Measurements from ENCODE around the gene LILRB1. TPM values are rescaled to one million over a fixed set of nuclear protein-coding genes. Genes with fewer than 3 reads are reported as not detected.

The LILRB1 gene
- total and polyA plus RNA-seq, 4 donors, result 1.3 to 10.6 (median 4.9) TPM

GRCh38 chr19:54616821-54617560 is 13.3 kb upstream of the LILRB1 start:
- Histone ChIP-seq H3K9ac (ENCODE audit: low read depth in 1 of 2, low read length in 2 of 2) (no peak overlapping the region), H3K27me3 (ENCODE audit: control insufficient read depth in 4 of 4, insufficient read depth in 4 of 4, low read length in 3 of 4) (no peaks in the 10 kb centered on the region), H3K4me1 (ENCODE audit: control insufficient read depth in 4 of 4, insufficient read depth in 4 of 4, low read length in 3 of 4) (no peaks in the 10 kb centered on the region), H3K9me3 (ENCODE audit: control insufficient read depth in 4 of 4, low read length in 3 of 4) (no peaks in the 10 kb centered on the region), H3K36me3 (ENCODE audit: control insufficient read depth in 4 of 4, insufficient read depth in 3 of 4, low read depth in 1 of 4, low read length in 3 of 4) (no peaks in the 10 kb centered on the region), H3K27ac (ENCODE audit: low read depth in 1 of 2, low read length in 2 of 2) (no peak overlapping the region), H3K4me3 (ENCODE audit: low read depth in 1 of 3, low read length in 3 of 3) (no peak overlapping the region)
- TF ChIP-seq RAD21 (IDR thresholded peaks at IDR 0.05), result no peak
- no peak for TF ChIP-seq HNF4A (conservative IDR thresholded peaks at IDR 0.05)
- TF ChIP-seq GABPA (IDR thresholded peaks at IDR 0.05 in 1 of 2, conservative IDR thresholded peaks at IDR 0.05 in 1 of 2), result no peak
- TF ChIP-seq, protein P1, sequence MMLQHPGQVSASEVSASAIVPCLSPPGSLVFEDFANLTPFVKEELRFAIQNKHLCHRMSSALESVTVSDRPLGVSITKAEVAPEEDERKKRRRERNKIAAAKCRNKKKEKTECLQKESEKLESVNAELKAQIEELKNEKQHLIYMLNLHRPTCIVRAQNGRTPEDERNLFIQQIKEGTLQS (IDR thresholded peaks at IDR 0.05), result no peak
- DNase-seq (ENCODE audit: low spot score), result no peak
- 51% methylated on average over 5 of the region's 5 CpGs for WGBS

- DNase-seq (ENCODE audit: low spot score), result no peak
- TF ChIP-seq, protein P2, sequence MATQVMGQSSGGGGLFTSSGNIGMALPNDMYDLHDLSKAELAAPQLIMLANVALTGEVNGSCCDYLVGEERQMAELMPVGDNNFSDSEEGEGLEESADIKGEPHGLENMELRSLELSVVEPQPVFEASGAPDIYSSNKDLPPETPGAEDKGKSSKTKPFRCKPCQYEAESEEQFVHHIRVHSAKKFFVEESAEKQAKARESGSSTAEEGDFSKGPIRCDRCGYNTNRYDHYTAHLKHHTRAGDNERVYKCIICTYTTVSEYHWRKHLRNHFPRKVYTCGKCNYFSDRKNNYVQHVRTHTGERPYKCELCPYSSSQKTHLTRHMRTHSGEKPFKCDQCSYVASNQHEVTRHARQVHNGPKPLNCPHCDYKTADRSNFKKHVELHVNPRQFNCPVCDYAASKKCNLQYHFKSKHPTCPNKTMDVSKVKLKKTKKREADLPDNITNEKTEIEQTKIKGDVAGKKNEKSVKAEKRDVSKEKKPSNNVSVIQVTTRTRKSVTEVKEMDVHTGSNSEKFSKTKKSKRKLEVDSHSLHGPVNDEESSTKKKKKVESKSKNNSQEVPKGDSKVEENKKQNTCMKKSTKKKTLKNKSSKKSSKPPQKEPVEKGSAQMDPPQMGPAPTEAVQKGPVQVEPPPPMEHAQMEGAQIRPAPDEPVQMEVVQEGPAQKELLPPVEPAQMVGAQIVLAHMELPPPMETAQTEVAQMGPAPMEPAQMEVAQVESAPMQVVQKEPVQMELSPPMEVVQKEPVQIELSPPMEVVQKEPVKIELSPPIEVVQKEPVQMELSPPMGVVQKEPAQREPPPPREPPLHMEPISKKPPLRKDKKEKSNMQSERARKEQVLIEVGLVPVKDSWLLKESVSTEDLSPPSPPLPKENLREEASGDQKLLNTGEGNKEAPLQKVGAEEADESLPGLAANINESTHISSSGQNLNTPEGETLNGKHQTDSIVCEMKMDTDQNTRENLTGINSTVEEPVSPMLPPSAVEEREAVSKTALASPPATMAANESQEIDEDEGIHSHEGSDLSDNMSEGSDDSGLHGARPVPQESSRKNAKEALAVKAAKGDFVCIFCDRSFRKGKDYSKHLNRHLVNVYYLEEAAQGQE (IDR thresholded peaks at IDR 0.05), result no peak
- TF ChIP-seq TAF1 (conservative IDR thresholded peaks at IDR 0.05) (no peak), SP1 (IDR thresholded peaks at IDR 0.05) (no peak), YY1 (IDR thresholded peaks at IDR 0.05) (no peak), EGR1 (IDR thresholded peaks at IDR 0.05; ENCODE audit: low read depth in 2 of 2) (no peak), JUND (IDR thresholded peaks at IDR 0.05) (no peak), HNF4G (IDR thresholded peaks at IDR 0.05) (no peak), GABPA (IDR thresholded peaks at IDR 0.05 in 1 of 2, conservative IDR thresholded peaks at IDR 0.05 in 1 of 2) (no peak), NR2F2 (IDR thresholded peaks at IDR 0.05) (no peak), RXRA (IDR thresholded peaks at IDR 0.05) (no peak), FOXA1 (IDR thresholded peaks at IDR 0.05) (no peak), FOXA2 (IDR thresholded peaks at IDR 0.05) (no peak), HNF4A (conservative IDR thresholded peaks at IDR 0.05) (no peak), RAD21 (IDR thresholded peaks at IDR 0.05) (no peak)
- TF ChIP-seq, protein P3, sequence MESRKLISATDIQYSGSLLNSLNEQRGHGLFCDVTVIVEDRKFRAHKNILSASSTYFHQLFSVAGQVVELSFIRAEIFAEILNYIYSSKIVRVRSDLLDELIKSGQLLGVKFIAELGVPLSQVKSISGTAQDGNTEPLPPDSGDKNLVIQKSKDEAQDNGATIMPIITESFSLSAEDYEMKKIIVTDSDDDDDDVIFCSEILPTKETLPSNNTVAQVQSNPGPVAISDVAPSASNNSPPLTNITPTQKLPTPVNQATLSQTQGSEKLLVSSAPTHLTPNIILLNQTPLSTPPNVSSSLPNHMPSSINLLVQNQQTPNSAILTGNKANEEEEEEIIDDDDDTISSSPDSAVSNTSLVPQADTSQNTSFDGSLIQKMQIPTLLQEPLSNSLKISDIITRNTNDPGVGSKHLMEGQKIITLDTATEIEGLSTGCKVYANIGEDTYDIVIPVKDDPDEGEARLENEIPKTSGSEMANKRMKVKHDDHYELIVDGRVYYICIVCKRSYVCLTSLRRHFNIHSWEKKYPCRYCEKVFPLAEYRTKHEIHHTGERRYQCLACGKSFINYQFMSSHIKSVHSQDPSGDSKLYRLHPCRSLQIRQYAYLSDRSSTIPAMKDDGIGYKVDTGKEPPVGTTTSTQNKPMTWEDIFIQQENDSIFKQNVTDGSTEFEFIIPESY (IDR thresholded peaks at IDR 0.05), result no peak
- TF ChIP-seq, protein P4, sequence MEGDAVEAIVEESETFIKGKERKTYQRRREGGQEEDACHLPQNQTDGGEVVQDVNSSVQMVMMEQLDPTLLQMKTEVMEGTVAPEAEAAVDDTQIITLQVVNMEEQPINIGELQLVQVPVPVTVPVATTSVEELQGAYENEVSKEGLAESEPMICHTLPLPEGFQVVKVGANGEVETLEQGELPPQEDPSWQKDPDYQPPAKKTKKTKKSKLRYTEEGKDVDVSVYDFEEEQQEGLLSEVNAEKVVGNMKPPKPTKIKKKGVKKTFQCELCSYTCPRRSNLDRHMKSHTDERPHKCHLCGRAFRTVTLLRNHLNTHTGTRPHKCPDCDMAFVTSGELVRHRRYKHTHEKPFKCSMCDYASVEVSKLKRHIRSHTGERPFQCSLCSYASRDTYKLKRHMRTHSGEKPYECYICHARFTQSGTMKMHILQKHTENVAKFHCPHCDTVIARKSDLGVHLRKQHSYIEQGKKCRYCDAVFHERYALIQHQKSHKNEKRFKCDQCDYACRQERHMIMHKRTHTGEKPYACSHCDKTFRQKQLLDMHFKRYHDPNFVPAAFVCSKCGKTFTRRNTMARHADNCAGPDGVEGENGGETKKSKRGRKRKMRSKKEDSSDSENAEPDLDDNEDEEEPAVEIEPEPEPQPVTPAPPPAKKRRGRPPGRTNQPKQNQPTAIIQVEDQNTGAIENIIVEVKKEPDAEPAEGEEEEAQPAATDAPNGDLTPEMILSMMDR (IDR thresholded peaks at IDR 0.05; ENCODE audit: low read depth, low read length, missing input control), result no peak
- TF ChIP-seq, protein P5, sequence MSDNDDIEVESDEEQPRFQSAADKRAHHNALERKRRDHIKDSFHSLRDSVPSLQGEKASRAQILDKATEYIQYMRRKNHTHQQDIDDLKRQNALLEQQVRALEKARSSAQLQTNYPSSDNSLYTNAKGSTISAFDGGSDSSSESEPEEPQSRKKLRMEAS (IDR thresholded peaks at IDR 0.05), result no peak
- TF ChIP-seq, protein P1 (IDR thresholded peaks at IDR 0.05), result no peak
- H3K4me3 ChIP-seq (ENCODE audit: low read depth in 1 of 3, low read length in 3 of 3), result no peak overlapping the region
- H3K9me3 ChIP-seq (ENCODE audit: control insufficient read depth in 4 of 4, low read length in 3 of 4), result no peaks in the 10 kb centered on the region
- no peaks in the 10 kb centered on the region for H3K27me3 ChIP-seq (ENCODE audit: control insufficient read depth in 4 of 4, insufficient read depth in 4 of 4, low read length in 3 of 4)
- H3K4me1 ChIP-seq (ENCODE audit: control insufficient read depth in 4 of 4, insufficient read depth in 4 of 4, low read length in 3 of 4), result no peaks in the 10 kb centered on the region
- no peak overlapping the region for H3K27ac ChIP-seq (ENCODE audit: low read depth in 1 of 2, low read length in 2 of 2)
- H3K36me3 ChIP-seq (ENCODE audit: control insufficient read depth in 4 of 4, insufficient read depth in 3 of 4, low read depth in 1 of 4, low read length in 3 of 4), result no peaks in the 10 kb centered on the region
- WGBS, result 55% methylated on average over 4 of the region's 4 CpGs
- no peak overlapping the region for H3K9ac ChIP-seq (ENCODE audit: low read depth in 1 of 2, low read length in 2 of 2)
Observed at GRCh38 chr19:54620464-54620863, 9.8 kb upstream of the LILRB1 start.

Data from liver (tissue), 9 donors.